GM23248 (cell line): ENCODE measurements around the gene ZNF700. TPM values are rescaled to one million over a fixed set of nuclear protein-coding genes. Genes with fewer than 3 reads are reported as not detected.

Experiments
- DNase-seq: peaks from one replicate; pipeline ENCODE4 v3.0.0-alpha.2; 2015
- H2AFZ ChIP-seq: fragments of 200-600 bp; sonication (generic); 2 replicates; pipeline ENCODE4 v1.6.1; 2016; ENCODE audit warnings: antibody characterized with exemption
- H3F3A ChIP-seq: fragments of 200-600 bp; sonication (generic); 2 replicates; pipeline ENCODE4 v1.6.1; 2016; ENCODE audit warnings: mild to moderate bottlenecking, antibody characterized with exemption, mixed run types; ENCODE audit not compliant: insufficient read depth
- H3K27ac ChIP-seq: fragments of 200-600 bp; sonication (generic); 2 replicates; pipeline ENCODE4 v1.5.1; 2016; ENCODE audit warnings: mild to moderate bottlenecking
- H3K27me3 ChIP-seq: fragments of 200-600 bp; sonication (generic); replicated peaks from 2 replicates; pipeline ENCODE4 v1.6.1; 2016; ENCODE audit warnings: mild to moderate bottlenecking; ENCODE audit not compliant: insufficient read depth
- H3K36me3 ChIP-seq: fragments of 200-600 bp; sonication (generic); 2 replicates; pipeline ENCODE4 v1.6.1; 2016; ENCODE audit warnings: low read depth, mild to moderate bottlenecking
- H3K4me1 ChIP-seq: fragments of 200-600 bp; sonication (generic); 2 replicates; pipeline ENCODE4 v1.6.1; 2016; ENCODE audit warnings: mild to moderate bottlenecking; ENCODE audit not compliant: insufficient read depth
- H3K4me2 ChIP-seq: fragments of 200-600 bp; sonication (generic); one replicate; pipeline ENCODE4 v1.6.1; 2016; ENCODE audit warnings: mild to moderate bottlenecking; ENCODE audit not compliant: unreplicated experiment
- H3K4me3 ChIP-seq: fragments of 200-600 bp; sonication (generic); 2 replicates; pipeline ENCODE4 v1.5.1; 2016; ENCODE audit warnings: mild to moderate bottlenecking
- H3K79me2 ChIP-seq: fragments of 200-600 bp; sonication (generic); 2 replicates; pipeline ENCODE4 v1.6.1; 2016; ENCODE audit warnings: mild to moderate bottlenecking; ENCODE audit not compliant: insufficient read depth
- H3K9ac ChIP-seq: fragments of 200-600 bp; sonication (generic); 2 replicates; pipeline ENCODE4 v1.6.1; 2016; ENCODE audit warnings: mild to moderate bottlenecking
- H3K9me2 ChIP-seq: fragments of 200-600 bp; sonication (generic); 2 replicates; pipeline ENCODE4 v1.6.1; 2016; ENCODE audit warnings: mixed run types, mild to moderate bottlenecking, moderate library complexity; ENCODE audit not compliant: insufficient read depth
- H3K9me3 ChIP-seq: fragments of 200-600 bp; sonication (generic); one replicate; pipeline ENCODE4 v1.6.1; 2017; ENCODE audit warnings: low read depth
- H4K20me1 ChIP-seq: fragments of 200-600 bp; sonication (generic); 2 replicates; pipeline ENCODE4 v1.6.0; 2016; ENCODE audit not compliant: insufficient read depth
- EZH2 ChIP-seq: fragments of 200-600 bp; sonication (generic); IDR thresholded peaks from 2 replicates; pipeline ENCODE4 v1.6.1; 2018; ENCODE audit warnings: antibody characterized with exemption, mild to moderate bottlenecking; ENCODE audit not compliant: insufficient read depth, poor library complexity, severe bottlenecking
- EZH2phosphoT487 ChIP-seq: fragments of 200-600 bp; sonication (generic); IDR thresholded peaks from 2 replicates; pipeline ENCODE4 v1.6.1; 2018; ENCODE audit warnings: antibody characterized with exemption, moderate library complexity, mild to moderate bottlenecking, low read depth; ENCODE audit not compliant: insufficient read depth
- WGBS, 2 experiments: methylation state at CpG; one replicate each; pipeline ENCODE4 v1.1.6; 2015 to 2017; ENCODE audit warnings: low lambda C conversion rate in 2 of 2, low coverage in 1 of 2; ENCODE audit errors: missing lambda C conversion rate in 2 of 2; 5-methylcytosine and 5-hydroxymethylcytosine counted together
- in situ Hi-C: fragments of 300-500 bp; cut with MboI; formaldehyde crosslinking; loops from 2 replicates; pipeline ENCODE4 v1.15.0; 2020
- polyA plus RNA-seq: library from polyadenylated mRNA; unstranded; fragments of >200 nt; fragmentation: Nextera tagmentation; extraction: Ambion mirVana; gene quantifications from 2 replicates; pipeline ENCODE4 v1.2.1, GENCODE V29; 2016
- total RNA-seq: library from RNA; depleted of rRNA; stranded (reverse); fragments of >200 nt; shearing (Covaris generic); gene quantifications from 2 replicates; pipeline ENCODE4 v1.2.3, GENCODE V29; 2014

Gene ZNF700
- total and polyA plus RNA-seq, 2 experiments from 2014 or later: 3.2 to 6.3 TPM

DNA sequence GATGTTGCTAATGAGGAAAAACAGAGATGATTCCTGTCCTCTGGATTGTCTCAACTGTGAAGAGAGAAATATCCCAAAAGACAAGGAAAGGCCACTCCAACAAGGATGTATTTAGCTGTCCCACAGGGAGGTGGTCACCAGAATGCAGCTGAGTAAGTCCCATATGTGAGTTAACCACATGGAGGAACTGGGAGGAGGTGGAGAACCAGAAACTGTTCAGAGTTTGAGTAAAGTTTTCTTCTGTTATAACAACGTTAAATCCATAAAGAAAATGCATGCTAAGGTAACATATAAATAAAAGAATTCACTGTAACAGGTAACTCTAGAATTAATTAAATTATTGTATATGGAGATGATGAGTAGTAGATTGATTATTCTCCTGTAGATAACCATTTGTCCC lies 45.3 kb downstream of the ZNF700 start:
- WGBS, 2 experiments: 29 to 30% methylated on average over 1 of the region's 1 CpG
- Histone ChIP-seq H3F3A (no peaks in the 10 kb centered on the region), H3K79me2 (no peaks in the 10 kb centered on the region), H3K9ac (no peak overlapping the region), H3K4me3 (no peak overlapping the region), H3K4me1 (no peaks in the 10 kb centered on the region), H3K36me3 (no peaks in the 10 kb centered on the region), H2AFZ (no peak overlapping the region), H3K9me3 (no peaks in the 10 kb centered on the region), H3K9me2 (no peaks in the 10 kb centered on the region), H3K27me3 (no peaks in the 10 kb centered on the region), H3K27ac (no peak overlapping the region), H4K20me1 (no peaks in the 10 kb centered on the region), H3K4me2 (no peak overlapping the region)
- TF ChIP-seq EZH2phosphoT487: no peak
- in situ Hi-C loops: no loop called here
- DNase-seq: no peak

DNA sequence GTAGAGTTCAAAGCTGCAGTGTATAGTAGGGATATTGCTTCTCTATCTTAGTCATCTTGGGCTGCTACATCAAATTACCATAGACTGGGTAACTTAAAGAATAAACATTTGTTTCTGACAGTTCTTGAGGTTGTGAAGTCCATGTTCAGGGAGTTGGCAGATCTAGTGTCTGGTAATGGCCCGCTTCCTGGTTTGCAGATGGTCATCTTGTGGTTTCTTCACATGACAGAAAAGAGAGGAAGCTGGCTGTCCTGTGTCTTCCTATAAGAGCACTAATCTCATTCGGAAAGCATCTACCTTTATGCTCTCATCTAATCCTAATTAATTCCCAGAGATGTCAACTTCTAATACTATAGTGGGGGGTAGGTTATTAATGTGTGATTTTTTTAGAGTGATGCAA lies 46.1 kb downstream of the ZNF700 start:
- 64 to 71% methylated on average over 2 of the region's 2 CpGs for whole genome bisulfite sequencing, 2 experiments
- in situ Hi-C loops: no loop called here
- no peak for TF ChIP-seq EZH2phosphoT487
- no peak for TF ChIP-seq EZH2

DNA sequence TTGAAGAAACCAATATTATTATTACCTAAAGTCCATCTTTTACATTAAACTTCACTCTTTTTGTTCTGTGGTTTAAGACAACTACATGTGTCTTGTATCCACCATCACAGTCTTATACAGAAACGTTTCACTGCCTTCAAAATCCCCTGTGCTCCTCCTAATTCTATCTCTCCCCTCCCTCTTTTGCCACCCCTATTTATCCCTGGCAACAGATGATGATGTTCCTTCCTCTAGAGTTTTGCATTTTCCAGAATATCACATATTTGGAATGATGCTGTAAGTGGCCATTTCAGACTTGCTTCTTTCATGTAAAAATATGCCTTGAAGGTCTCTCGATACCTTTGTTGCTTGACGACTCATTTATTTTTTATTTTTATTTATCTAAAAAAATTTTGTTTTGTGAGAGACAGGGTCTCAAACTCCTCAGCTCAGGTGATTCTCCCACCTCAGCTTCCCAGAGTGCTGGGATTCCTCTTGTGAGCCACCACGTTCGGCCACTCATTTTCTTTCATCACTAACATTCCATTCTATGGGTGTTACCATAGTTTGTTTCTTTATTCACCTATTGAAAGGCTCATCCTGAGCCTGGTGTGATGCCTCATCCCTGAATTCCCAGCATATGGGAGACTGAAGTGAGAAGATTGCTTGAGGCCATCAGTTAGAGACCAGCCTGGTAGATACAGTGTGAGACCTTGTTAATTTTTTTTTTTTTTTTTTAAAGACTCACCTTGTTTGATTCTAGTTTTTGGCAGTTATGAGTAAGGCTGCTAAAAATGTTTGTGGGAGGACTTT lies 48.3 kb downstream of the ZNF700 start:
- no peaks in the 10 kb centered on the region for H3K9me2 ChIP-seq
- in situ Hi-C loops: no loop called here
- DNase-seq: no peak
- H3K9ac ChIP-seq: no peak overlapping the region
- peaks cover 9% of the 10 kb centered on the region; the same call in 1 of the 2 replicates for H3K36me3 ChIP-seq
- H3K4me3 ChIP-seq: no peak overlapping the region
- H3K4me2 ChIP-seq: no peak overlapping the region
- no peak overlapping the region for H3K27ac ChIP-seq
- H2AFZ ChIP-seq: no peak overlapping the region
- H4K20me1 ChIP-seq: no peaks in the 10 kb centered on the region
- WGBS, 2 experiments: 60 to 62% methylated on average over 5 of the region's 5 CpGs
- peaks cover 5% of the 10 kb centered on the region for H3K9me3 ChIP-seq
- TF ChIP-seq EZH2: no peak
- no peak for TF ChIP-seq EZH2phosphoT487
- H3K27me3 ChIP-seq: no peaks in the 10 kb centered on the region
- no peaks in the 10 kb centered on the region for H3K79me2 ChIP-seq
- H3K4me1 ChIP-seq: no peaks in the 10 kb centered on the region
- no peaks in the 10 kb centered on the region for H3F3A ChIP-seq

More for the DNA sequence above, 46.1 kb downstream of the ZNF700 start:
- Histone ChIP-seq H3K4me2 (no peak overlapping the region), H3K9me3 (no peaks in the 10 kb centered on the region), H3K79me2 (no peaks in the 10 kb centered on the region), H2AFZ (no peak overlapping the region), H3K4me3 (no peak overlapping the region), H3F3A (no peaks in the 10 kb centered on the region), H3K9ac (no peak overlapping the region), H3K27me3 (no peaks in the 10 kb centered on the region), H3K36me3 (no peaks in the 10 kb centered on the region), H3K27ac (no peak overlapping the region), H4K20me1 (no peaks in the 10 kb centered on the region), H3K9me2 (no peaks in the 10 kb centered on the region), H3K4me1 (no peaks in the 10 kb centered on the region)
- DNase-seq: no peak

DNA sequence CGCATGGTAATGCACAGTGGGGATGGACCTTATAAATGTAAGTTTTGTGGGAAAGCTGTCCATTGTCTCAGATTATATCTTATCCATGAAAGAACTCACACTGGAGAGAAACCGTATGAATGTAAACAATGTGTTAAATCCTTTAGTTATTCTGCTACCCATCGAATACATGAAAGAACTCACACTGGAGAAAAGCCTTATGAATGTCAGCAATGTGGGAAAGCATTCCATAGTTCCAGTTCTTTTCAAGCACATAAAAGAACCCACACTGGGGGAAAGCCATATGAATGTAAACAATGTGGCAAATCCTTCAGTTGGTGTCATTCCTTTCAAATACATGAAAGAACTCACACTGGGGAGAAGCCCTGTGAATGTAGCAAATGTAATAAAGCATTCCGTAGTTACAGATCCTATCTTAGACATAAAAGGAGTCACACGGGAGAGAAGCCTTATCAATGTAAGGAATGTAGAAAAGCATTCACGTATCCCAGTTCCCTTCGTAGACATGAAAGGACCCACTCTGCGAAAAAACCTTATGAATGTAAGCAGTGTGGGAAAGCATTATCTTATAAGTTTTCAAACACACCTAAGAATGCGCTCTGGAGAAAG lies 53.7 kb downstream of the ZNF700 start:
- H3F3A ChIP-seq: peaks cover 6% of the 10 kb centered on the region
- H3K9me2 ChIP-seq: no peaks in the 10 kb centered on the region
- TF ChIP-seq EZH2phosphoT487 (no peak), EZH2 (no peak)
- no peak overlapping the region for H3K9ac ChIP-seq
- no peak for DNase-seq
- peaks cover 16% of the 10 kb centered on the region for H3K9me3 ChIP-seq
- no peak overlapping the region for H3K4me2 ChIP-seq
- H3K27me3 ChIP-seq: no peaks in the 10 kb centered on the region
- 0 out of 2 replicates have a peak, but pooled peaks cover 5% of the 10 kb centered on the region for H3K4me1 ChIP-seq
- H3K36me3 ChIP-seq: peaks cover 13% of the 10 kb centered on the region; the same call in 1 of the 2 replicates
- WGBS, 2 experiments: 91 to 97% methylated on average over 9 of the region's 9 CpGs
- no peak overlapping the region for H3K27ac ChIP-seq
- no peak overlapping the region for H2AFZ ChIP-seq
- in situ Hi-C loops: no loop called here
- H4K20me1 ChIP-seq: no peaks in the 10 kb centered on the region
- no peaks in the 10 kb centered on the region for H3K79me2 ChIP-seq
- H3K4me3 ChIP-seq: no peak overlapping the region
